GM18517 (cell line): Measurements from ENCODE around the gene LTBP4.
"Not testable (repeated sequence)": the region's sequence is repeated elsewhere in the genome, so short reads cannot be mapped to it uniquely, and the experiment has no call there.

Source experiments
- ATAC-seq: cut with Tn5 transposase; IDR thresholded peaks from one replicate; pipeline ENCODE4 v1.9.1; 2021; ENCODE audit warnings: mild to moderate bottlenecking, moderate library complexity; ENCODE audit not compliant: unreplicated experiment

Gene LTBP4

DNA sequence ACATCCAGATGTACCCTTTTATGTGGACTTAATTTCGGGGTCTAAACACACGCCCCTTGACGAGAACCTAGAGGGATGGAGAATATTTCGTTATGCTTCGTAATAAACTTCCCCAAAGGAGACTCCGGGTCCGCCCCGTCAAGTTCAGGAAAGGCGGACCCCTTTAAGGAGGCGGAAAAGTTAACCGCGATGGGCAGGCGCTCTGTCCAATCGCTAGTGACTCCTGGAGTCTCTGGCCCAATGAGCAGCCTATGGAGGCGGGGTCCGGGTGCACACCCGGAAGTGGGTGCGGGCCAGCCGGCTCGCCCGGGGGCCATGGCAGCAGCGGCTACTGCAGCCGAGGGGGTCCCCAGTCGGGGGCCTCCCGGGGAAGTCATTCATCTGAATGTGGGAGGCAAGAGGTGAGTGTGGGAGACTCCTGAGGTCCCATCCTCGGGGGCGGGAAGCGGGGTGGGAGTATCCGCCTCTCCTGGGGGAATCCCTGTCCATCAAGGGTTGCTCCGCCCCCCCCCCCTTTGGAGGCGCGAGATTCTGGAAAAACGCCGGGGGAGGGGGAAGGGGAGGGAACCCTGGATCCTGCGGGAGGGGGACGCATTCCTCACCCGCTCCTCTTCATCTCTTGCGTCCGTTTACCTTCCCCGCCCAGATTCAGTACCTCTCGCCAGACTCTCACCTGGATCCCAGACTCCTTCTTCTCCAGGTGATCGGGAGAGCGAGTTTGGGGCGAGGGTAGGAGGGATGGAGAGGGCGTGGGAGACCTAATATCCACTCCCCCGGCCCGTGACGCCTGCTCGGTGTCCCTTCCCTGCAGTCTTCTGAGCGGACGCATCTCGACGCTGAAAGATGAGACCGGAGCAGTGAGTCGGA, 24.4 kb upstream of the LTBP4 start, which contains the start of gene SHKBP1:
SHKBP1 (plus strand) TSS at position 289 of the 867 bp plus-strand sequence; CDS start at position 316, 27 bp downstream.
- ATAC-seq: peak; percentile 90

DNA sequence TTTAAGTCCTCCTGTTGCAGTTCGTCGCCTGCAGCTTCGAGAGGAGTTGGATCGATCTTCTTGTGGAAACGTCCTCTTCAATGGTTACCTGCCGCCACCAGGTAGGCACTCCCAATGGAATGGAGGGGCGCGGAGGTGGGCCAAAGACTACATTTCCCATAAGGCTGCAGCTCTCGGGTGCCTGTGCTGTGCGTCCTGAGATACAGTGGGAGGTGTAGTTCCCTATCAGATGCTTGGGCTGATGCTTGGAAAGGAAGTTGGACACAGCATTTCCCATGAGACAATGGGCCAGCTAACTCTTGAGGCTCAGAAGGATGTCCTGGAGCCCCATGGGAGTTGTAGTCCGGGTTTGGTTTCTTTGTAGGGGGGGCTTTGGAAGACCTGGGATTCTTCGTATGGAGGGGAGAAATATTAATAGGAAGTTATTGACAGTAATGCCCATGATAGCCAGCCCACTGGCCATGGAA, 22.7 kb upstream of the LTBP4 start:
- ATAC-seq: no peak

DNA sequence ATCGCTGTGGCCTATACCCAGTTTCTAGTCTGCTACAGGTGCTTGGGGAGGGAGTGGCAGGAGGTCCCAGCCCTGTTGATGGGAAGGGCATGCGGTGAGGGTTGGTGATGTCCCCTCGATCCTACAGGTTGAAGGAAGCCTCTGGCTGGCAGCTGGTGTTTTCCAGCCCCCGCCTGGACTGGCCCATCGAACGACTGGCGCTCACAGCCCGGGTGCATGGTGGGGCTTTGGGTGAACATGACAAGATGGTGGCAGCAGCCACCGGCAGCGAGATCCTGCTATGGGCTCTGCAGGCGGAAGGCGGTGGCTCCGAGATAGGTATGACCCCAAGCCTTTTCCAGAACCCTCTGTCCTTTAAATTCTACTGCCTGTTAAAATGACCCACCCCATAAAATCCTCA, 20.6 kb upstream of the LTBP4 start:
- ATAC-seq: no peak

DNA sequence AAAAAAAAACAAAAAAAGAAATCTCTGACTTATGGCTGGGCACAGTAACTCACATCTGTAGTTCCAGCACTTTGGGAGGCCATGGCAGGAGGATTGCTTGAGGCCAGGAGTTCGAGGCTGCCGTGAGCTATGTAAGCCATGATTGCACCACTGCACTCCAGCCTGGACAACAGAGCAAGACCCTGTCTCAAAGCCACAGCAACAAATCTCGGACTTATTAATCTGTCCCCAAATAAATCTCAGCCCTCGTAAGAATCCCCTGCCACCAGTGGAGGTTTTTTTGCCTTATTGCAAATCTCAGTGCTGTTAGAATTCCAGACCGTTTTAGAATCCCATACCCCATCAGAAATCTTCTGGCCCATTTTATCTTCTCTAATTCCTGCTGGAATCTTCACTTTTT, 19.6 kb upstream of the LTBP4 start:
- ATAC-seq: no peak

DNA sequence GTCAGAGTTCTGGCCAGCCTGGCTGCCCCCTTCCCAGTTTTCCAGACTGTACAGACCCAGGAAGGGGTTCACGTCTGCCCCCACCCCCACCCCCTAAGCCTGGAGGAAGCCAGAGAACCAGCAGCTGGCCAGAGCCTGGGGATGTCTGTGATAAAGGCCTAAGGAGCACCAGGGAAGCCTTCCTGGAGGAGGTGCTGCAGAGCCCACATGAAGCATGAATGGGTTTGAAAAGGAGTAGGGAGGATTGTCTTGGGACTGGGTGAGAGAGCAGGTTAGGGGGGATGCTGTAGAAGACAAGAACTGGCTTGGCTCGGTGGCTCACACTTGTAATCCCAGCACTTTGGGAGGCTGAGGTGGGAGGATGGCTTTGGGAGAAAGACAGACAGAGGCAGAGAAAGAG, 18.7 kb upstream of the LTBP4 start:
- no peak for ATAC-seq

DNA sequence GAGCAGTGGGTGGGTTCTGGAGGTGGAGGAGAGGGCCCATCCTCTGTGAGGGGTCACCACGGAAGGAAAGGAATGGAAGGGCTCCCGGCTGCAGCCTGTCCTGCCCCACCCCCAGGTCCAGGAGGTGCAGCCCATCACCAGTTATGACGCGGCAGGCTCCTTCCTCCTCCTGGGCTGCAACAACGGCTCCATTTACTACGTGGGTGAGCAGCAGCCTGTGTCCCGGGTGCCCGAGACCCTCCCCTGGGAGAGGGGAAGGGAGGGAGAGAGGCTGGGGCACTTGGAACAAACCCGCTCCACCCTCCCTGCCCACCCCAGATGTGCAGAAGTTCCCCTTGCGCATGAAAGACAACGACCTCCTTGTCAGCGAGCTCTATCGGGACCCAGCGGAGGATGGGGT, 17.9 kb upstream of the LTBP4 start:
- no peak for ATAC-seq

DNA sequence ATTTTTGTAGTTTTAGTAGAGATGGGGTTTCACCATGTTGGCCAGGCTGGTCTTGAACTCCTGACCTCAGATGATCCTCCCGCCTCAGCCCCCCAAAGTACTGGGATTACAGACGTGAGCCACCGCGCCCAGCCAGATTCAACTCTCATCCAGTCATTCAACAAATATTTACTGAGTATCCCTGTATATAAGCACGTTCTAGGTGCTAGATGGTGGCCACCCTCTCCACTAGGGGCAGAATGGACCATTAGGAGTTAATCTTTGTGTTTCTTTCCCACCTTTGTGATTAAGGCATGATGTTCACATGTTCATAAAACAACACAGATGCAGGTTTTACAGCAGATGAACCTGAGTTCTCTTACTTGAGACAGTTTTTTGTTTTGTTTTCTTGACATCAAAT, 17.2 kb upstream of the LTBP4 start:
- no peak for ATAC-seq

DNA sequence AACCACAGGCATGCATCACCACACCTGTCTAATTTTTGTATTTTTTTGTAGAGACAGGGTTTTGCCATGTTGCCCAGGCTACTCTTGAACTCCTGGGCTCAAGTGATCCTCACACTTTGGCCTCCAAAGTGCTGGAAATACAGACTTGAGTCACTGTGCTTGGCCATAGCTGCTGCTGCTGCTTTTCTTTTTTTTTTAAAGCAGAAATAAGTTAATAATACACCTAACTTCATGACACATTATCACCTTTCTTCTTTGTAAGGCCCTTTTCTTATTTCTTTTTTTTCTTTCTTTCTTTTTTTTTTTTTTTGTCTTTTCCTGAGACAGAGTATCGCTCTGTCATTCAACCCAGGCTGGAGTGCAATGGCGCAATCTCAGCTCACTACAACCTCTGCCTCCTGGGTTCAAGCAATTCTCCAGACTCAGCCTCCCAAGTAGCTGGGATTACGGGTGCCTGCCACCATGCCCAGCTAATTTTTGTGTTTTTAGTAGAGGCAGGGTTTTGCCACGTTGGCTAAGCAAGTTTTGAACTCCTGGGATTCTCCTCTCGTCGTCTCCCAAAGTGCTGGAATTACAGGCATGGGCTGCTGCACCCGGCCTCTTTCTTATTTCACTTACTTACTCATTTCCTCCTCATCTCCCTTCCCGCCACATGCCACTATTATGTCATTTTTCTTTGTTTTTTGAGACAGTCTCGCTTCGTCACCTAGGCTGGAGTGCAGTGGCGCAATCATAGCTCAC, 15.8 kb upstream of the LTBP4 start:
- ATAC-seq: no peak

DNA sequence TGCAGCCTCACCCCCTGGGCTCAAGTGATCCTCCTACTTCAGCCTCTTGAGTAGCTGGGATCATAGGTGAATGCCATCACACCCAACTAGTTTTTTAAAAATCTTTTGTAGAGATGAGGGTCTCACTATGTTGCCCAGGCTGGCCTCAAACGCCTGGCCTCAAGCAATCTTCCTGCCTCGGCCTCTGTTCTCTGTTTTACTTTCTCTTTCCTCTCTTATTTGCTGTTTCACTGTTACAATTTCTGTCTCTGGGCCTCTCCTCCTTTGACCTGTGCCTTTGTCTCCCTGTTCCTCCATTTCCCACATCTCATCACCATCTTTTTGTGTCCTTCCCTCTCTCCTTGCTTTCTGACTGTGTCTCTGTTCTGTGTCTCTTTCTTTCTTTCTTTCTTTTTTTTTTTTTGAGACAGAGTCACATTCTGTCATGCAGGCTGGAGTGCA, 15.2 kb upstream of the LTBP4 start:
- ATAC-seq: no peak

DNA sequence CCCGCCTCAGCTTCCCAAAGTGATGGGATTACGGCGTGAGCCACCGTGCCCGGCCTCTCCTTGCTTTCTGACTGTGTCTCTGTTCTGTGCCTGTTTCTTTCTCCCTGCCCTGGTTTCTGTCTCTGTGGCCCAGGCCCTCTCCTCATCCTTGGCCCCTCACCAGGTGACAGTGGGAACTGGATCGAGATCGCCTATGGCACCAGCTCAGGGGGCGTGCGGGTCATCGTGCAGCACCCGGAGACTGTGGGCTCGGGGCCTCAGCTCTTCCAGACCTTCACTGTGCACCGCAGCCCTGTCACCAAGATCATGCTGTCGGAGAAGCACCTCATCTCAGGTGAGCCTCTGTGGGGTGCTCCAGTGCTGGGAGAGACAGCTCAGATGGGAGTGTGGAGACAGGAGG, 14.6 kb upstream of the LTBP4 start:
- no peak for ATAC-seq

DNA sequence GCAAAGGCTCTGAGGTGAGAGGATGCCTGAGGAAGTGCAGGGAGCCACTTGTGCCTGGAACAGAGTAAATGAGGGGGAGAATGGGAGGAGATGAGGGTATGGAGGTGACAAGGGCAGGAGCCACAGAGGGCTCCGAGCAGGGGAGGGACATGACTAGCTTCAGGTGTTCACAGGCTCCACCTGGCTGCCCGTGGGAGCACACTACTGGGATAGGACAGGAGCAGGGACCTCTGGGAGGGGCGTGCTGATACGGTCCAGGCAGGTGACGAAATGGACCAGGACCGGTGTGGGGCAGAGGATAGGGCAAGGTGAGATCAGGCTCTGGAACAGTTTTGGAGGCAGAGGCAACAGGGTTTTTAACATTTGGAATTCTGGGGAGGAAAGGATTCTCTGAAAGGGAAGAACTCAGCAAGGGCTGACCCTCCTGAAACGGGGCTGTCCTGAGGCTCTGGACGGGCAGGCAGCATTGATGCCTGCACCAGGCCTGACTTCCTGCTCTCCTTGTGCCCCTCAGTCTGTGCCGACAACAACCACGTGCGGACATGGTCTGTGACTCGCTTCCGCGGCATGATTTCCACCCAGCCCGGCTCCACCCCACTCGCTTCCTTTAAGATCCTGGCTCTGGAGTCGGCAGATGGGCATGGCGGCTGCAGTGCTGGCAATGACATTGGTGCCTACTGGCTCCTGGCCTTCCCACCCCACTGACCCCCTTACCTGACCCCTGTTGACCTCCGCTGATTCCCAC, 12.9 kb upstream of the LTBP4 start:
- no peak for ATAC-seq

DNA sequence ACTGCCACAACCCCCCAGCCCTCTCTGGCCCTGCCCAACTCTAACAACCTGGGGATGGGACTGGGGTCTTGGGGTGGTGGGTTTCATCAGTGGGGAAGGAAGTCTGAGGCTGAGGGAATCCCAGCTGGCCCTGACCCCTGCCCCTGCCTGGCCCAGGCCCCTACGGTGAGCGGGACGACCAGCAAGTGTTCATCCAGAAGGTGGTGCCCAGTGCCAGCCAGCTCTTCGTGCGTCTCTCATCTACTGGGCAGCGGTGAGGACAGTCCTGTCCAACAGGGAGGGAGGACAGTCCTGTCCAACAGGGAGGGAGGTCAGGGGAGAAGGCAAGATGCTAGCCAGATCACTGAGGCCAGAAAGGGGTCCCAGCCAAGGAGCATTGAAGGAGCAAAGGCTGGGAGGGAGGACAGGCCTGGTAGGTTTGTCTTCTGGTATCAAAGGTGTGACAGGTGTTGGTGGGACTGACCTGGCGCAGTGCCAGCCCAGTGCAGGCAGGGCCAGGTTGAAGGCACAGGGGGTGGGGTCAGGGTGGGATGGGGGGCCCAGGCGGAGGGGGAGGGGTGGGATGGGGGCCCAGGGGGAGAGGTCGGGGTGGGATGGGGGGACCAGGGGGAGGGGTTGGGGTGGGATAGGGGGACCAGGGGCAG, 12.1 kb upstream of the LTBP4 start:
- ATAC-seq: no peak

DNA sequence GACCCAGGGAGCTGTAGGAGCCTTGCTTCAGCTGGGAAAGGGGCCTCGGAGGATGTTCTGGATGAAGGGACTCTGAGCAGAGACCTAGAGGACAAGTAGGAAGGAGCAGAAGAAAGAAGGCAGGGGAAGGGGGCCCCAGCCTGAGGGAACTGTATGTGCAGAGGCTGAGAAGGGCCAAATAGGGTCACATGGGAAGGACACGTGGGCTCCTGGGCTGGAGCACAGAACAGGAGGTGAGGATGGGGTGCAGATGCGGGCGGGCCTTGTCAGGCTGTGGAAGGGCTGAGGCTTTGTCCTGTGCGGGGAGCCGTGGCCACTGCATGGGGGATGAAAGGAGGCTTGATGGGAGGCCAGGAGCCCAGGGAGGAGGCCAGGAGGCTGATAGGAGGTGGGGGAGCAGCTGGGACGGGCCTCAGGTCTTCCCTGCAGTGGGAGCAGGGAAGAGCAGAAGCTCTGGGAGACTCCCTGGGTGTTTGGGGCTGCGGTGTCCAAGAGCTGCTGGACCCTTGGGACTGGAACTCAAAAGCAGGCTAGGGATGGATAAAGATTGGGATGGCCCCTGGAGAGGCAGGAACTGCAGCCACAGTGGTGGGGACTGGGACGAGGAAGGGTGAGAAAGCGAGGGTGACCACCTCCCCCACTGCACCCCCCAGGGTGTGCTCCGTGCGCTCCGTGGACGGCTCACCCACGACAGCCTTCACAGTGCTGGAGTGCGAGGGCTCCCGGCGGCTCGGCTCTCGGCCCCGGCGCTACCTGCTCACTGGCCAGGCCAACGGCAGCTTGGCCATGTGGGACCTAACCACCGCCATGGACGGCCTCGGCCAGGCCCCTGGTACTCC, 11.4 kb upstream of the LTBP4 start:
- ATAC-seq: no peak

DNA sequence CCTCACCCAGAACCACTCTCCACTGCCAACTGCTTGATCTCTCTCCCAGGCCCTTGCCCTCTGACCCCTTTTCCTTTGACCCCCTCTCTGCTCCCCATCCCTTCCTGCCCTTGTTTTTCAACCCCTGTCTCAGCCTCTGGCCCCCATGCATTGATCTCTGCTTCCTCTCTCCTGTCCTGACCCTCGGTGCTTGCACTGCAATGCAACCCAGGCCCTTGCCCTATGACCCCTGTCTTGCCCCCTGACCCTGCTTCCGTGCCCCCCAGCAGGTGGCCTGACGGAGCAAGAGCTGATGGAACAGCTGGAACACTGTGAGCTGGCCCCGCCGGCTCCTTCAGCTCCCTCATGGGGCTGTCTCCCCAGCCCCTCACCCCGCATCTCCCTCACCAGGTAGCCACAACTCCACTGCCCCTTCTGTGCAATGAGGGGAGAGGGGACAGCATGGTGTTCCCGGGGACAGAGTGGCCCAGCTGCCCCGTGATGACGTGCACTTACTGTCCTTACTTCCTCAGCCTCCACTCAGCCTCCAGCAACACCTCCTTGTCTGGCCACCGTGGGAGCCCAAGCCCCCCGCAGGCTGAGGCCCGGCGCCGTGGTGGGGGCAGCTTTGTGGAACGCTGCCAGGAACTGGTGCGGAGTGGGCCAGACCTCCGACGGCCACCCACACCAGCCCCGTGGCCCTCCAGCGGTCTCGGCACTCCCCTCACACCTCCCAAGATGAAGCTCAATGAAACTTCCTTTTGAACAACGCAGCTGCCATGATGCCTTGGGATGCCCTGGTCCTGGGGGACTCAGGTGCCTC, 10.5 kb upstream of the LTBP4 start:
- no peak for ATAC-seq

DNA sequence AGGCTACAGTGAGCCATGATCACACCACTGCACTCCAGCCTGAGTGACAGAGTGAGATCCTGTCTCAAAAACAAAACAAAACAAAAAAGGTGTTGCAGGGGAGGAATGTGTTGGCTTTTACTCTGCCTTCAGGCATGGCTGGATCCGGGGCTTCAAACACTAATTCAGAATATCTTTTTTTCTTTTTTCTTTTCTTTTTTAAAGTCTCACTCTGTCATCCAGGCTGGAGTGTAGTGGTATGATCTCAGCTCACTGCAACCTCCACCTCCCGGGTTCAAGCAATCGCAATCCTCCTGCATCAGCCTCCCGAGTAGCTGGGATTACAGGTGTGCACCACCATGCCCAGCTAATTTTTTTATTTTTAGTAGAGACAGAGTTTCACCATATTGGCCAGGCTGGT, 9.4 kb upstream of the LTBP4 start:
- not testable (repeated sequence) for ATAC-seq

DNA sequence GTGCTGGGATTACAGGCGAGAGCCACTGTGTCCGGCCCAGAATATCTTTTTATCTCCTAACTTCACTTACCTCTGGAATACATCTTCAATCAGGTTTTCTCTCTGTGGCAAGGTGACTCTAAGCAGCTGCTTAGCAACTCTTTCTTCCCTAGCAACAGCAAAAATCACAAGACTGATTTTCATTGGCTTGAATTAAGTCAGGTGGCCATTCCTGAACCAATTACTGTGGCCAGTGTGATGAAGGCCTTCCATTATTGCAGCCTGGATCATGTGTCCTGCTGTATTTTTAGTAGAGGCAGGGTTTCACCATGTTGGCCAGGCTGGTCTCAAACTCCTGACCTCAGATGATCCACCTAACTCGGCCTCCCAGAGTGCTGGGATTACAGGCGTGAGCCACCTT, 9.0 kb upstream of the LTBP4 start:
- ATAC-seq: no peak

DNA sequence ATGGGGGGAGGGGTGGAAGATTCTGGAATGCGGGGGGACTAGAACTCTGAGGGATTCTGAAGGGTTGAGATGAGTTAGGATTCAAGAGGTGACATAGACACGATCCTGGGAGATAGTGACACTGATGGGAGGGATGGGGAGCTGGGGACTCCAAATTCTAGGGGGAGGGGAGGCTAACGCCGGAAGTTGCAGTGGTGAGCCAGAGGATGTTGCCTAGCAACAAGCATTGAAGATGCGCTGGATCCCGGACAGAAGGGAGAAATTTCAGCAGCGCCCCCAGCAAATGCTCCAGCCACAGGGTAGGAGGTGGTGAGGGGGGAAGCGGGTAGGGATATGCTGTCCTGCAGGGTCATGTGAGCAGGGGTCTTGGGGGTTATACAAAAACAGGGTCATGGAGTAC, 6.9 kb upstream of the LTBP4 start:
- no peak for ATAC-seq

DNA sequence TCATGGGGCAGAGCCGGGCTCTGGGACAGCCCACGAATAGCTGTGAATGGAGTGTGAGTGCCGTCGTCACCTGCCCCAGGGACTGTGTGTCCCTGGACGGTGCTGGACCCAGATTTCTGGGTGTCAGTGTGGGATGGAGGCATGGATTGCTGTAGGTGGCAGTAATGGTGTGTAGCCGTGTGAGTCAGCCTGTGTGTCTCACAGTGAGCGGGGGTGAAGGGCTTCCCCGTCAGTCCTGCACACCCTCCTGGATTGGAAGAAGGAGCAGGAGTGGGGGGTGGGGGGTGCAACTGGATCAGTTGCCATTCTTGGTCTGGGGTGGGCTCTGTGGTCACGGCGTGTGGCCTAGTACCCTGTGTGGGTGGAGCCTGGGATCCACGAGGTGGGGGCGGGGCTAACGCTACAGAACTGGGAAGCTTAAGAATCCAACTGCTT, 6.5 kb upstream of the LTBP4 start:
- no peak for ATAC-seq
